Nephron (organoid): ENCODE measurements around the gene ZNF132.
"Not testable (repeated sequence)": the region's sequence is repeated elsewhere in the genome, so short reads cannot be mapped to it uniquely, and the experiment has no call there.

Experiments used
- H3K27ac Mint-ChIP-seq, 3 experiments: 2 replicates each; pipeline ENCODE4 v1.8.0; 2020; ENCODE audit warnings: mixed read lengths in 3 of 3, mild to moderate bottlenecking in 2 of 3, moderate library complexity in 1 of 3
- H3K27me3 Mint-ChIP-seq: 2 replicates; pipeline ENCODE4 v1.8.0; 2021; ENCODE audit warnings: low read depth, mild to moderate bottlenecking, moderate library complexity, mixed read lengths
- H3K36me3 Mint-ChIP-seq: 2 replicates; pipeline ENCODE4 v1.8.0; 2020; ENCODE audit warnings: low read depth, mixed read lengths
- H3K4me1 Mint-ChIP-seq: 2 replicates; pipeline ENCODE4 v1.8.0; 2020; ENCODE audit warnings: mixed read lengths
- H3K4me3 Mint-ChIP-seq, 3 experiments: 2 replicates each; pipeline ENCODE4 v1.8.0; 2020; ENCODE audit warnings: mild to moderate bottlenecking in 3 of 3, mixed read lengths in 3 of 3, moderate library complexity in 2 of 3
- H3K9me3 Mint-ChIP-seq: 2 replicates; pipeline ENCODE4 v1.8.0; 2020; ENCODE audit warnings: mixed read lengths
- TF ChIP-seq, protein P1 (sequence below), 3 experiments: fragments of 200-600 bp; sonication (generic); IDR thresholded peaks; one replicate each; pipeline ENCODE4 v1.5.0; 2021; ENCODE audit warnings: antibody characterized with exemption in 3 of 3; ENCODE audit not compliant: unreplicated experiment in 3 of 3

ZNF132 gene

DNA sequence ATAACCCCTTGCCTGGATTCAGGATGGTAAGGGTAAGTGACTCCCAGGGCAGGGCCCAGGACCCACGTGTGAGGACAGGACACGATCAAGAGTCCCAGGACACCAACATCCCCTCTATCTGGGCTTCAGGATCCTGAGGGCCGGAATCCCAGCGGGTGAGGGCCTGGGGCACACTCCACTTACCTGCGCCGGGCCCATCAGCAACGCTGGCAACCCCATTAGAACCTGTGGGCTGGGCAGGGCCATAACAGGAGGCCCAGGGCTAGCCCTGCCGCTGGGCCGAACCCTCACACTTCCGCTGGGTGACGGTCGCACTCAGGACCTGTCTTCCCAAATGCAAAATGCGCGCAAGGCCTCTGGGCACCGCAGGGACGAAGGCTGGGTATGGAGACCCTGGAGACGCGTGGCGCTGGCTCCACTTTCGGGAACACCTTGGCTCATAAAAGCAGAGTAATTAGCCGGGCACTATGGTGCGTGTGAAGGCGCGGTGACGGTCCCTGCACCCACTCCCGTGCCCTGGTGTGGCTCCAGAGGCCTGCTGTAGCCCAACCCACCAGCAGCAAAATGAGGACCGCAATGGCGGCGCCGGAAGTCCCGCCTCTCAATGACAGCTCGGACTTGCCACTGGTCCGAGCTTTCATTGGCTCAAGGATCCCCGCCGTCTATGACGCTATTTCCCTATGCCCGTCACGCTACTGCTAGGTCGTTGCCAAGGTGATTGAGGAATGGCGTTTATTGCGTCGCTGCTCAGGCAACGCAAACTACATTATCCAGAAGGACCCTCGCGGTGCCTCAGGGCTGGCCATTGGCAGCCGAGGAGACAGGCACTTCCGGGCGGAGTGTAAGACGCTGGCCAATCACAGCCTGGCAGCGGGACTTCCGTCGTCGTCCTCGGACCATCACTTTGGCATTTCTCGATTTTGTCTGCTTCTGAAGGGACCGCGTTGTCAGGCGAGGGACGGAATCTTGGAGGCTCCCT lies at the start of gene ZNF132:
Gene ZNF132 (minus strand): TSS at position 578 of the 979 bp plus-strand sequence. CDS start 332 bp downstream, at position 246.
- TF ChIP-seq, protein P1, sequence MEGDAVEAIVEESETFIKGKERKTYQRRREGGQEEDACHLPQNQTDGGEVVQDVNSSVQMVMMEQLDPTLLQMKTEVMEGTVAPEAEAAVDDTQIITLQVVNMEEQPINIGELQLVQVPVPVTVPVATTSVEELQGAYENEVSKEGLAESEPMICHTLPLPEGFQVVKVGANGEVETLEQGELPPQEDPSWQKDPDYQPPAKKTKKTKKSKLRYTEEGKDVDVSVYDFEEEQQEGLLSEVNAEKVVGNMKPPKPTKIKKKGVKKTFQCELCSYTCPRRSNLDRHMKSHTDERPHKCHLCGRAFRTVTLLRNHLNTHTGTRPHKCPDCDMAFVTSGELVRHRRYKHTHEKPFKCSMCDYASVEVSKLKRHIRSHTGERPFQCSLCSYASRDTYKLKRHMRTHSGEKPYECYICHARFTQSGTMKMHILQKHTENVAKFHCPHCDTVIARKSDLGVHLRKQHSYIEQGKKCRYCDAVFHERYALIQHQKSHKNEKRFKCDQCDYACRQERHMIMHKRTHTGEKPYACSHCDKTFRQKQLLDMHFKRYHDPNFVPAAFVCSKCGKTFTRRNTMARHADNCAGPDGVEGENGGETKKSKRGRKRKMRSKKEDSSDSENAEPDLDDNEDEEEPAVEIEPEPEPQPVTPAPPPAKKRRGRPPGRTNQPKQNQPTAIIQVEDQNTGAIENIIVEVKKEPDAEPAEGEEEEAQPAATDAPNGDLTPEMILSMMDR (IDR thresholded peaks at IDR 0.05; ENCODE audit: unreplicated experiment in 3 of 3) = no peak
- Mint-ChIP-seq H3K27ac (peak within 1 kb of the TSS; percentile 68 to 83 (median 75)), H3K27me3 (peaks cover 31% of the 10 kb centered on the region), H3K36me3 (peaks cover 54% of the 10 kb centered on the region), H3K9me3 (peaks cover 66% of the 10 kb centered on the region), H3K4me3 (peak within 1 kb of the TSS; percentile 89 to 92 (median 90)), H3K4me1 (peaks cover 6% of the 10 kb centered on the region)

DNA sequence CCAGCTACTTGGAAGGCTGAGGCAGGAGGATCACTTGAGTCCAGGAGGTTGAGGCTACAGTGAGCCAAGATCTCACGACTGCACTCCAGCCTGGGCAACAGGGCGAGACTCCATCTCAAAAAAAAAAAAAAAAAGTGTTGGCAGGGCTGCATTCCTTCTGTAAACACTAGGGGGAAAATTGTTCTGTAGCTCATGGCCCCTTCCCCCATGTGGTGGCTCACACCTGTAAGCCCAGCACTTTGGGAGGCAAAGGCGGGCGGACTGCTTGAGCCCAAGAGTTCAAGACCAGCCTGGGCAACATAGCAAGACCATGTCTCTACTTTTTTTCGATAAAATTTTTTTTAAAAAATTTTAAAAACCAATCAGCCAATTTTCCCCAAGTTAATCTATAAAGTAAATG lies 44.4 kb upstream of the ZNF132 start:
- not testable (repeated sequence) for H3K9me3 Mint-ChIP-seq, H3K4me1 Mint-ChIP-seq, H3K27me3 Mint-ChIP-seq, H3K36me3 Mint-ChIP-seq, H3K27ac Mint-ChIP-seq, H3K4me3 Mint-ChIP-seq

DNA sequence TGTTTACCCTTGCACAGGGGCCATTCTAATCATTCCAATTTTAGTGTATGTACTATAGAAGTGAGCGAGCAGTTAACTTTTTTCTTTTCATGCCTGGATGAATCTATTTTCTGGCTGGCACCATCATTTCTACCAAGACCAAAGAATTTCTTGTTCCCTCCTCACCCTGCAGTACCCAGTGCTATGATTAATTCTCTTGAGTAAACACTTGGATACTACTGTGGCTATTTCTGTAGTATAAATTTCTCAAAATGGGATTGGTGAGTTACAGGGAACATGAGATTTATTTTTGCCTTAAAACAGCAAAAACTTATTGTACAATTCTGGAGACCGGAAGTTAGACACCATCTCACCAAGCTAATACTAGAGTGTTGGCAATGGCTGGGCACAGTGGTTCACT lies 43.8 kb upstream of the ZNF132 start:
- Mint-ChIP-seq H3K36me3 (peaks cover 9% of the 10 kb centered on the region), H3K27me3 (no peaks in the 10 kb centered on the region), H3K9me3 (no peaks in the 10 kb centered on the region), H3K27ac (no peak overlapping the region), H3K4me1 (no peaks in the 10 kb centered on the region), H3K4me3 (no peak overlapping the region)
- TF ChIP-seq, protein P1 (IDR thresholded peaks at IDR 0.05; ENCODE audit: unreplicated experiment in 3 of 3) = no peak

DNA sequence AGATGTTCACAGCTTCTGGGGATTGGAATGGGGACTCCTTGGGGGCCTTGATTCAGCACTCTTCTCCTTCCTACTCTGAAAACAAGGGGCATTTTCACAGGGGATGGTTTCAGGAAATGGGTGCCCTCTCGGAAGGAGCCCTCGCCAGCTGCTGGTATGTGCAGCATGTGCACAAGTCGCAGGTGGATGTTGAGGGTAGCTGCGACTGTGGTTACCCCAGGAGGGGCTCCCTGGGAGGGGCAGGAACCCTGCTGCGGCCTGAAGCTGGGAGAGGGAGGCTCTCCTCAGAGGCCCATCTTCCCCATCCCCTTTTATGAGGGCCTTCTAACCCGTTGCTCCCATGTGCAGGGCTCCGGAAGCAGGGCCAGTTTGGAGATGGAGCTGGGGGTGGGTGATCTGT lies 42.4 kb upstream of the ZNF132 start:
- TF ChIP-seq, protein P1 (IDR thresholded peaks at IDR 0.05; ENCODE audit: unreplicated experiment in 3 of 3) = no peak

GRCh38 chr19:58480831-58481230 lies 40.9 kb upstream of the ZNF132 start:
- Mint-ChIP-seq H3K36me3 (peaks cover 9% of the 10 kb centered on the region), H3K4me3 (peak overlapping the region in 1 of 3 experiments; percentile 25), H3K27me3 (no peaks in the 10 kb centered on the region), H3K4me1 (peaks cover 6% of the 10 kb centered on the region), H3K9me3 (no peaks in the 10 kb centered on the region), H3K27ac (no peak overlapping the region)
- TF ChIP-seq, protein P1 (IDR thresholded peaks at IDR 0.05; ENCODE audit: unreplicated experiment in 3 of 3) = no peak

More for the DNA sequence above, 42.4 kb upstream of the ZNF132 start:
- Mint-ChIP-seq H3K4me1 (no peaks in the 10 kb centered on the region), H3K36me3 (peaks cover 9% of the 10 kb centered on the region), H3K9me3 (no peaks in the 10 kb centered on the region), H3K27me3 (no peaks in the 10 kb centered on the region), H3K27ac (no peak overlapping the region), H3K4me3 (no peak overlapping the region)

GRCh38 chr19:58480481-58480830 lies 40.5 kb upstream of the ZNF132 start:
- H3K27ac Mint-ChIP-seq = no peak overlapping the region
- H3K27me3 Mint-ChIP-seq = no peaks in the 10 kb centered on the region
- no peaks in the 10 kb centered on the region for H3K9me3 Mint-ChIP-seq
- peaks cover 9% of the 10 kb centered on the region for H3K36me3 Mint-ChIP-seq
- TF ChIP-seq, protein P1 (IDR thresholded peaks at IDR 0.05; ENCODE audit: unreplicated experiment in 3 of 3) = no peak
- H3K4me3 Mint-ChIP-seq = no peak overlapping the region
- peaks cover 6% of the 10 kb centered on the region for H3K4me1 Mint-ChIP-seq
